Fibroblast of villous mesenchyme (primary cell): ENCODE results near the gene FBLN7. TPM values are rescaled to one million over a fixed set of nuclear protein-coding genes. Genes with fewer than 3 reads are reported as not detected.

ENCODE experiments used
- DNase-seq: peaks from one replicate; pipeline ENCODE4 v3.0.0-alpha.2; 2010; ENCODE audit warnings: low read depth
- H3K4me3 ChIP-seq: 2 replicates; pipeline ENCODE4 v1.5.1; 2011; ENCODE audit warnings: low read depth, mild to moderate bottlenecking, low read length
- CTCF ChIP-seq: IDR thresholded peaks from 2 replicates; pipeline ENCODE4 v1.5.1; 2012; ENCODE audit warnings: low read depth, mild to moderate bottlenecking, low read length; ENCODE audit not compliant: insufficient read depth
- total RNA-seq: library from RNA; depleted of rRNA; stranded (reverse); fragments of >200 nt; gene quantifications from 2 replicates; pipeline ENCODE4 v1.2.3, GENCODE V29; 2012

FBLN7 gene
- 1.3 and 6.1 TPM in 2 replicates for total RNA-seq

- peak within 1 kb of the TSS; percentile 57 for H3K4me3 ChIP-seq
- TF ChIP-seq CTCF = no peak
- DNase-seq = no peak
These were observed at the start of gene FBLN7 for GRCh38 chr2:112138159-112139032. TSS of gene FBLN7 (plus strand) at chr2:112138385. CDS start at chr2:112138656, 271 bp downstream.

GRCh38 chr2:112089375-112089774 is 48.8 kb upstream of the FBLN7 start:
- DNase-seq = no peak
- TF ChIP-seq CTCF = no peak
- H3K4me3 ChIP-seq = no peak overlapping the region

- DNase-seq = peak; percentile 33
These were observed 45.7 kb upstream of the FBLN7 start for GRCh38 chr2:112092286-112093041.

GRCh38 chr2:112093216-112093615 is 45.0 kb upstream of the FBLN7 start:
- no peak overlapping the region for H3K4me3 ChIP-seq
- peak; percentile 35 for DNase-seq
- no peak for TF ChIP-seq CTCF

More at GRCh38 chr2:112092286-112093041, 45.7 kb upstream of the FBLN7 start:
- no peak overlapping the region for H3K4me3 ChIP-seq
- no peak for TF ChIP-seq CTCF

- DNase-seq = peak; percentile 38
- no peak overlapping the region for H3K4me3 ChIP-seq
- no peak for TF ChIP-seq CTCF
These were observed 42.5 kb upstream of the FBLN7 start for GRCh38 chr2:112095681-112096080.

- TF ChIP-seq CTCF = no peak
- no peak for DNase-seq
- no peak overlapping the region for H3K4me3 ChIP-seq
These were observed 42.1 kb upstream of the FBLN7 start for GRCh38 chr2:112096098-112096497.
